H54 (cell line): ENCODE measurements around the gene ANXA5.
"Not testable (repeated sequence)": the region's sequence is repeated elsewhere in the genome, so short reads cannot be mapped to it uniquely, and the experiment has no call there.

Source experiments
- DNase-seq: peaks from one replicate; pipeline ENCODE4 v3.0.0; 2011; ENCODE audit warnings: low spot score, mixed read lengths; ENCODE audit not compliant: insufficient read length
- FAIRE-seq: peaks from 3 replicates; lab custom pipeline; 2011; peaks lifted over from hg19 to GRCh38; lab: Jason Lieb, UNC
- POLR2A ChIP-seq: IDR thresholded peaks from 2 replicates; pipeline ENCODE4 v1.6.1; 2011; ENCODE audit warnings: low read depth, mild to moderate bottlenecking, low read length

ANXA5 gene

GRCh38 chr4:121696581-121697461 lies at the start of gene ANXA5:
TSS of gene ANXA5 (minus strand) at chr4:121696980. CDS start at chr4:121696589, 391 bp downstream.
- FAIRE-seq: no peak

GRCh38 chr4:121742794-121743193 lies 46.0 kb upstream of the ANXA5 start:
- DNase-seq (no peak), FAIRE-seq (no peak)
- TF ChIP-seq POLR2A: no peak

More at GRCh38 chr4:121696581-121697461, at the start of gene ANXA5:
- peak; percentile 47 for DNase-seq
- peak; percentile 87 for TF ChIP-seq POLR2A

- FAIRE-seq (no peak), DNase-seq (no peak)
- TF ChIP-seq POLR2A: no peak
Observed at GRCh38 chr4:121741751-121742150, 45.0 kb upstream of the ANXA5 start.

GRCh38 chr4:121740796-121741409 lies 44.1 kb upstream of the ANXA5 start:
- FAIRE-seq (no peak), DNase-seq (no peak)
- TF ChIP-seq POLR2A: no peak

GRCh38 chr4:121739575-121739974 lies 42.8 kb upstream of the ANXA5 start:
- TF ChIP-seq POLR2A: no peak
- no peak for FAIRE-seq

GRCh38 chr4:121738780-121739535 lies 42.2 kb upstream of the ANXA5 start:
- TF ChIP-seq POLR2A: no peak
- no peak for DNase-seq
- FAIRE-seq: no peak

More at GRCh38 chr4:121739575-121739974, 42.8 kb upstream of the ANXA5 start:
- no peak for DNase-seq

- DNase-seq (no peak), FAIRE-seq (no peak)
- no peak for TF ChIP-seq POLR2A
Observed at GRCh38 chr4:121737846-121738554, 41.2 kb upstream of the ANXA5 start.

- FAIRE-seq: peak; percentile 61
- DNase-seq: no peak
Observed at GRCh38 chr4:121736735-121737351, 40.1 kb upstream of the ANXA5 start.

GRCh38 chr4:121734571-121734970 lies 37.8 kb upstream of the ANXA5 start:
- DNase-seq: no peak
- no peak for TF ChIP-seq POLR2A
- FAIRE-seq: no peak

More at GRCh38 chr4:121736735-121737351, 40.1 kb upstream of the ANXA5 start:
- no peak for TF ChIP-seq POLR2A

GRCh38 chr4:121733942-121734341 lies 37.2 kb upstream of the ANXA5 start:
- no peak for TF ChIP-seq POLR2A
- DNase-seq: no peak
- no peak for FAIRE-seq

GRCh38 chr4:121729753-121730152 lies 33.0 kb upstream of the ANXA5 start:
- DNase-seq, FAIRE-seq: not testable (repeated sequence)

GRCh38 chr4:121728798-121729226 lies 32.0 kb upstream of the ANXA5 start:
- TF ChIP-seq POLR2A: no peak
- peak; percentile 4 for DNase-seq

GRCh38 chr4:121728066-121728465 lies 31.3 kb upstream of the ANXA5 start:
- TF ChIP-seq POLR2A: no peak
- DNase-seq (no peak), FAIRE-seq (no peak)

More at GRCh38 chr4:121728798-121729226, 32.0 kb upstream of the ANXA5 start:
- FAIRE-seq: peak; percentile 45
